Testis (tissue), 2 donors: ENCODE data around the gene PDE6B.

Experiments
- POLR2A ChIP-seq: fragments of 450-650 bp; IDR thresholded peaks from one replicate; pipeline ENCODE4 v1.6.1; 2017; ENCODE audit warnings: antibody characterized with exemption, mild to moderate bottlenecking, moderate library complexity
- TF ChIP-seq, protein P1 (sequence below), 3 experiments: fragments of 450-650 bp in 2 of 3; fragments of 200-600 bp in 1 of 3; sonication (generic) in 1 of 3; IDR thresholded peaks; one replicate each; pipeline ENCODE4 v1.5.1; 2016 to 2019; ENCODE audit warnings: antibody characterized with exemption in 3 of 3, mild to moderate bottlenecking in 2 of 3, moderate library complexity in 1 of 3

DNA sequence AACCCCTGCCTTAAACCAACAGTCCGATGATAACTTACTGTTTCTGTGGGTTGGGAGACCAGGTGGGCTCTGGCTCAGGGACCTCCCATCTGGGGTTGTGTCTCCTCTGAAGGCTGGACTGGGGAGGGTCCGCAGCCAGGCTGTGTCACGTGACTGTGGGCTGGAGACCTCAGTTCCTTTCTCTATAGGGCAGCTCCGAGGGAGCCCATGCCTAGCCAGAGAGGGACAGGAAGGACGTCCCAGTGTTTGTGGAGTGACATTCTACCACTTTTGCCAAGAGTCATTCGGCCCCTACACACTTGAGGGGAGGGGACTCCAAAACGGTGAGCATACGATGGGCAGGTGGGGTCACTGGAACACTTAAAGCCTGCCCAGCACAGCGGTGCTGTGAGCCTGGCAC is 84.7 kb downstream of the PDE6B start:
- no peak for TF ChIP-seq POLR2A
- TF ChIP-seq, protein P1, sequence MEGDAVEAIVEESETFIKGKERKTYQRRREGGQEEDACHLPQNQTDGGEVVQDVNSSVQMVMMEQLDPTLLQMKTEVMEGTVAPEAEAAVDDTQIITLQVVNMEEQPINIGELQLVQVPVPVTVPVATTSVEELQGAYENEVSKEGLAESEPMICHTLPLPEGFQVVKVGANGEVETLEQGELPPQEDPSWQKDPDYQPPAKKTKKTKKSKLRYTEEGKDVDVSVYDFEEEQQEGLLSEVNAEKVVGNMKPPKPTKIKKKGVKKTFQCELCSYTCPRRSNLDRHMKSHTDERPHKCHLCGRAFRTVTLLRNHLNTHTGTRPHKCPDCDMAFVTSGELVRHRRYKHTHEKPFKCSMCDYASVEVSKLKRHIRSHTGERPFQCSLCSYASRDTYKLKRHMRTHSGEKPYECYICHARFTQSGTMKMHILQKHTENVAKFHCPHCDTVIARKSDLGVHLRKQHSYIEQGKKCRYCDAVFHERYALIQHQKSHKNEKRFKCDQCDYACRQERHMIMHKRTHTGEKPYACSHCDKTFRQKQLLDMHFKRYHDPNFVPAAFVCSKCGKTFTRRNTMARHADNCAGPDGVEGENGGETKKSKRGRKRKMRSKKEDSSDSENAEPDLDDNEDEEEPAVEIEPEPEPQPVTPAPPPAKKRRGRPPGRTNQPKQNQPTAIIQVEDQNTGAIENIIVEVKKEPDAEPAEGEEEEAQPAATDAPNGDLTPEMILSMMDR (IDR thresholded peaks at IDR 0.05) = no peak
